ACHN (cell line): ENCODE data around the gene PCSK6.
"Not testable (repeated sequence)": the region's sequence is repeated elsewhere in the genome, so short reads cannot be mapped to it uniquely, and the experiment has no call there.

Source experiments
- DNase-seq: peaks from one replicate; pipeline ENCODE4 v3.0.0-alpha.2; 2015
- in situ Hi-C: cut with HindIII; loops from 2 replicates; pipeline ENCODE4 v1.10.0; 2017; ENCODE audit warnings: low sequenced_read_pairs, low pct_ligation_motif_present, low pct_unique_long_range_greater_than_20kb

PCSK6 gene

DNA sequence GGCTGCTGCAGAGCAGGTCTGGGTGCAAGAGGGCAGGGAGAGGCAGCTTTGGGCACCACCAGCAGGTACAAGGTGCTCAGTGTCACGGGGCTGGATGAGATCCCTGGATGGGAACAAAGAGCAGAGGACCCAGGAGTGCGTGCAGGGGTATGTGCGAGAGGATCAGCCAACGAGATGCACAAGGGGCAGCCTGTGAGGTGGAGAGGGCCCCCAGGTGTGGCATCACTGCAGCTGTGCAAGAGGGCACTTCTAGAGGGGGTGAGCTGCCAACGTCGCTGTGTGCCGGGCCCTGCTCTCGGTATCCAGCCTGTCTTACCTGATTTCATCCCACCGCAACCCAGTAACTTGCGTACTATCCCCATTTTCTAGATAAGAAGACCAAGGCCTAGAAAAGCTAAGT is 127.1 kb downstream of the PCSK6 start:
- in situ Hi-C loops, result no loop called here
- DNase-seq, result no peak

DNA sequence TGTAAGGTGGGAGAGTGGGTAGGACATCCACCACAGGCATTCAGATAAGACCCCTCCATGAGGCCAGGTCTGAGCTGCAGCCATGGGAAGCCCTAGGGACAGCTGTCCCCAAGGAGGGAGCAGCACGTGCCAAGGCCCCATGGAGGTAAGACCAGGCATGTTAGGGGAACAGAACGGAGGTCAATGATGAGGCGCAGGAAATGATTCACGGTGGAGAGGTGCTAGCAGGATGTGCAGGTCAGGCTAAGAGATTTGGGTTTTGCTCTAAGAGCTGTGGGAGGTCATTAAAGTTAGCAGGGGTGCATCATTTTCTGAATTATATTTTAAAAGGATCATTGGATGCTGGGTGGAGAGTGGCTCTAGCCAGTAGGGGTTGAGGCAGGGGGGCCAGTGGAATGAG is 128.1 kb downstream of the PCSK6 start:
- in situ Hi-C loops, result no loop called here
- no peak for DNase-seq

GRCh38 chr15:101359365-101359947 is 130.1 kb downstream of the PCSK6 start:
- DNase-seq, result no peak

GRCh38 chr15:101358895-101359294 is 130.6 kb downstream of the PCSK6 start:
- DNase-seq, result no peak
- in situ Hi-C loops, result no loop called here

More at GRCh38 chr15:101359365-101359947, 130.1 kb downstream of the PCSK6 start:
- in situ Hi-C loops, result no loop called here

DNA sequence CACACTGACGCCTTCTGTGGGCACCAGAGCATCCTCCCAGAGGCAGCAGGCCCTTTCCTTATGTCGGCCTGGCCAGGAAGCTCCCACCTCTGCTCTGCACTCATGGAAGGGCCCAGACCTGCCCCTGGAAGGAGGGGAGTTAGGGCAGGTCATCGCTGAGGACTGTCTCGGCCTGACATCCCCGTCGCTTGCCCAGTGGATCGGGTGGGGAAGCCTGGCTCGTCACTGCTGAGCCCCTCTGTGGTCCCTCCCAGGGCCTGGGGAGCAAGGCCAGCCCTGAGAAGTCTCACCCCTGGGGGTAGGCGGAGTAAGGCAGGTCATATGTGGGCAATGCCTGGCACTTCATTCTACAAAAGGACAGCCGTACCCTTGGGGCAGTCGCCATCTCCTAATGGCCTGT is 131.6 kb downstream of the PCSK6 start:
- in situ Hi-C loops, result no loop called here
- DNase-seq, result no peak

- DNase-seq, result no peak
- in situ Hi-C loops, result no loop called here
Observed at GRCh38 chr15:101357333-101357732, 132.2 kb downstream of the PCSK6 start.

DNA sequence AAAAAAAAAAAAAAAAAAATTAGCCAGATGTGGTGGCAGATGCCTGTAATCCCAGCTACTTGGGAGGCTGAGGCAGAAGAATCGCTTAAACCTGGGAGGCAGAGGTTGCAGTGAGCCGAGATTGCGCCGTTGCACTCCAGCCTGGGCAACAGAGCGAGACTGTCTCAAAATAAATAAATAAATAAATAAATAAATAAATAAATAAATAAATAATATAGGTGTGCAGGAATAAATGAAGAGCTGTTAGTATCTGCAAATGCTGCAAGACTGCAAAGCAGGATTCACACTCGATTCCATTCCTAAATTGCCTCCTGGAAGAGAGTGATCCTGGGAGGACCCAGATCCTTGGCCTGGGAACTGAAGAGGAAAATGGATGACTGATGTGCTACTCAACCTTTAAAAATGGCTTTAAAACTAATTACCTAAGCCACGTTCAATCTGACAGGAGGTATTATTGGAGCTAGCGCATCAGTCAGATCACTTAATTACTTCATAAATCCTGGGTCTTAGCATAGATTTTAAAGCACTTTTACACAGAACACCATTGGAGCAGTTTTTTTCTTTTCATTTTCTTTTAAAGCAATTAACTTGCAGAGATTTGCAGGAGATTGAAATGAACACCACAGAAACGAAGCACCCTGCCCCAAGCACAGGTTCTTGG is 132.9 kb downstream of the PCSK6 start:
- DNase-seq, in situ Hi-C loops: not testable (repeated sequence)

- no peak for DNase-seq
- in situ Hi-C loops, result no loop called here
Observed at GRCh38 chr15:101355678-101356464, 133.6 kb downstream of the PCSK6 start.

DNA sequence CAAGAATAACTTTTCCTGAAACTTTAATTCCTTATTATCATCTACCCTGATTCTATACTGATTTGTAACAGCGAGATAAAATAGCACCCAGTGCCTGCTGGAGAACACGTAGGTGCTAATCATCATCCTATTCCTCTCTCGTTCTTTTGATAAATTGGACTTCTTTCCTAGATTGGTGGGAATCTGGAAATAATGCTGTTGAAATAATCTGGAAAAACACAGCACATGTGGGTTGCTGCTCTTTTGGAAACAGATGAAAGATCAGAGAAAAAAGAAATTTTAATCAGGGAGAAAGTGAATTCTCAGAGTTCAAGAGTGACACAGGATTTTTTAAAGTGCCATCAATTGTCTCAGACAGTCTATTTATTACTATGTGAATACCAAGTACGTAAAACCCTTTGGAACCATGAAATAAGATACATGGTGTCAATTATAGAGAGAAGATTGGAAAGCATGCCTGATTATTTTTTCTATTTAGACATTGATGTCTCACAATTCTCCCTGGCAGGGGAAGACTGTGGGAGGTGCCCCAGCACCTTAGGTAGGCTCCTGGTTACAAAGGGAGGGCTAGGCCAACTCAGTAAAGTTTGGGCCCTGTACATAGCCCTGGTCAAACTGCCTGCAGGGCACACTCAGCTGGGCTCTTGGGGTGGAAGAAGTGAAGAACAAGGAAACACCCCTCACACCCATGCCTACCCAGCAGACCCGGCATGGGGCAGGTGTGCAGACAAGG is 134.4 kb downstream of the PCSK6 start:
- DNase-seq, result no peak
- in situ Hi-C loops, result no loop called here

GRCh38 chr15:101353240-101353639 is 136.3 kb downstream of the PCSK6 start:
- DNase-seq, result no peak
- in situ Hi-C loops, result no loop called here

GRCh38 chr15:101351736-101352135 is 137.8 kb downstream of the PCSK6 start:
- in situ Hi-C loops, result no loop called here
- no peak for DNase-seq

- DNase-seq, result no peak
- in situ Hi-C loops, result no loop called here
Observed at GRCh38 chr15:101349047-101349951, 140.2 kb downstream of the PCSK6 start.

GRCh38 chr15:101348643-101349042 is 140.9 kb downstream of the PCSK6 start:
- no peak for DNase-seq

DNA sequence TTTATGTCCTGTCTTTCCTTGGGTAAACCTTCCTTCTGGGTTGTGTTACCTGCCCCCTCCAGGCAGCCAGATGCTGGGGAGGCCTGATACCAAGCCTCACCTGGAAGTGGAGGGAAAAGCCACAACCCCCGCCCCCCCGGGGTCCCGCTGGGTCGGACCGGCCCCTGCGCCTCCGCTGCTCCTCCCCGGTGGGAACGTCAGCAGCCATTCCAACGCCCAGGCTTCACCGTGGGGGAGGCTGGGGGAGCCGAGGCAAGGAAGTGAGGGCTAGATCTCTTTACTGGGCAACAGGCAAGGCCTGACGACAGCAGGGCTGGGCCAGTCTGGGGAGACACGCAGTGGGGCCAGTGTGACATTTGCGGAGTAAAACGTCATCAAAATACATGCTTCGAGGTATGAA is 141.5 kb downstream of the PCSK6 start:
- in situ Hi-C loops, result no loop called here
- DNase-seq, result no peak

More at GRCh38 chr15:101348643-101349042, 140.9 kb downstream of the PCSK6 start:
- in situ Hi-C loops, result no loop called here

DNA sequence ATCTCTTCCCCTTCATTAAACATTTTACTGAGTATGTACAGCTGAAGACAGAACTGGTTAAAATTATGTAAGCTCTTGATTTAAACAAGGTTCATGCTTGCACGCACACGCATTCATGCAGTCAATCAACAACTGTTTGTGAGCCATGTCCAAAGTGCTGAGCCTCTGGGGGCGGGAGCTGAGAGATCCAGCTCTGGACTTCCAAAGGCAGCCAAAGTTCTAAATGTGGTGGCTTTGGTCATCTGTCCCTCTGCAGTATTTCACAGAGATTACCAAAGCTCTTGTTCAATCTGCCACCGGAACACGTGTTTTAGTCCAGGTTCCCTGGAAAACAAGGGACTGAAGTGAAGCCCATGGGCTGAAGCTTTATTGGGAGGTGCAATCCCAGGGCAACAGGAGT is 142.1 kb downstream of the PCSK6 start:
- in situ Hi-C loops, result no loop called here
- no peak for DNase-seq

DNA sequence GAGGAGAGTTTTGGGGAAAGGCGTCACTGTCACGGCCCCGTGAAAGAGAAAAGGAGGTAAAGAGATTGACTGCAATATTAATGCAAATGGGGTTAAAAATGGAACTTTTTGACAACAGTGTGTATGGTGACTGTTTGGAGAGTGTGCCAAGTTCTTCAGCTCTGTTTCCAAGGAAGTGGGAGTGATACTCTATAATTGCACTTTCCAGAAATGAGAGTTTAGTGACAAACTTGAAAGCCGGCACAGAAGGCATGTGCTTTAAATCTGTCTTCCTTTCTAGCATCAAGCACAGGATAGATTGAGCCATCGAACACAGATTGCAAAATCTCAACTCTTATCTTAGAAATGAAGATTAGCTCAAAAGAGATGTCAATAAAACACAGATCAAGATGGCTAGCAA is 142.6 kb downstream of the PCSK6 start:
- no peak for DNase-seq
- in situ Hi-C loops, result no loop called here

- in situ Hi-C loops, result no loop called here
- no peak for DNase-seq
Observed at GRCh38 chr15:101342056-101342455, 147.5 kb downstream of the PCSK6 start.

GRCh38 chr15:101338502-101339057 is 150.9 kb downstream of the PCSK6 start:
- DNase-seq, result no peak
- in situ Hi-C loops, result no loop called here
